ENCODE data around the gene COA1.
"Not testable (repeated sequence)": the region's sequence is repeated elsewhere in the genome, so short reads cannot be mapped to it uniquely, and the experiment has no call there.

Gene COA1

GRCh38 chr7:43686991-43687390, 42.3 kb downstream of the COA1 start:
- DNase-seq = no peak

- no peak for DNase-seq
Observed at GRCh38 chr7:43680736-43681135, 48.6 kb downstream of the COA1 start.

GRCh38 chr7:43679210-43680068, 49.9 kb downstream of the COA1 start:
- DNase-seq = no peak

GRCh38 chr7:43678315-43678714, 51.0 kb downstream of the COA1 start:
- no peak for DNase-seq

DNA sequence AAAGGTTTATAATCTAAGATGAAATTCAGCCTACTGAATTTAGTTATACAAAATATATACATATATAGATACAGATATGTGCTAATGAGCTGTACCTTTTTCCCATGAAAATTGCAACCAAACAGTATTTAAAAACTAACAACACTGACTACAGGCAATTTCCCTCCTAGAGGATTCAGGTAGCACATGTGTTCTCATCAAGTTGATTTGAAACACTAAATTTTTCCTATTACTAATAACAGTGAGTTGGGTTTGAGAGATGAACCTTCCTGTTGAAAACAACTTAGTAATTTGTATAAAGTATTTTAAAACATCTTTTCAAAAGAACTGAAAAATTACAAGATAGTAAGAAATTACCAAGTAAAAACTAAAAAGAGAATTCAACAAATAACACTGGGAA, 51.5 kb downstream of the COA1 start:
- DNase-seq = no peak

- no peak for DNase-seq
Observed at GRCh38 chr7:43674559-43675436, 54.5 kb downstream of the COA1 start.

DNA sequence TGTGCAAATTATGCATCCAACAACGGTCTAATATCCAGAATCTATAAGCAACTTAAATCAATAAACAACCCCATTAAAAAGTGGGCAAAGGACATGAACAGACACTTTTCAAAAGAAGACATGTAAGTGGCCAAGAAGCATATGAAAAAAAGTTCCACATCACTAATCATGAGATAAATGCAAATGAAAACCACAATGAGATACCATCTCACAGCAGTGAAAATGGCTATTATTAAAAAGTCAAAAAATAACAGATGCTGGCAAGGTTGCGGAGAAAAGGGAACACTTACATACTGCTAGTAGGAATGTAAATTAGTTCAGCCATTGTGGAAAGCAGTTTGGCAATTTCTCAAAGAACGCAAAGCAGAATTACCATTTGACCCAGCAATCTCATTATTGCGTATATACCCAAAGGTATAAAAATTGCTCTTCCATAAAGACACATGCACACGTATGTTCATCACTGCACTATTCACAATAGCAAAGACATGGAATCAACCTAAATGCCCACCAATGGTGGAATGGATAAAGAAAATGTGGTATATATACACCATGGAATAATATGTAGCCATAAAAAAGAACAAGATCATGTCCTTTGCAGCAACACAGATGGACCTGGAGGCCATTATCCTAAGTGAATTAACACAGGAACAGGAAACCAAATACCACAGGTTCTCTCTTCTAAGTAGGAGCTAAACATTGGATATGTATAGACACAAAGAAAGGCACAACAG, 55.9 kb downstream of the COA1 start:
- not testable (repeated sequence) for DNase-seq

- no peak for DNase-seq
Observed at GRCh38 chr7:43671521-43671920, 57.8 kb downstream of the COA1 start.

GRCh38 chr7:43669286-43670081, 59.8 kb downstream of the COA1 start:
- no peak for DNase-seq

DNA sequence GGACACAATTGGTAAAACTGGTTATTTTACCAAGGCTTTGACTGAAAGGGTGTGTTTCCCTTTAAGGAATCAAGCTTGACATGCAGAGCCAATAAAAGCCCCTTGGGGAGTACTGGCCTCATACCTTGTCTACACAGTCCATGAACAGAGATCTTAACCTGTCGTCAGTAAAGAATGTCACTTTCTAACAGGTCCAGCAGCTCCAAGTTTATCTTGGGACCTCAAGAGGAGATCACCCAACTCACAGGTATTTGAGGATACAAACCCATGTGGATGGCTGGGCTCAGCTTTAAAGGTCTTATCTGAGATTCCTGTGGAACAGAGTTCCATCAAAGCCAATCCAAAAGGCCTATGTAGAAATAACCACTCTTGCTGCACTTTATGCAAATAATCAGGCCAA, 61.3 kb downstream of the COA1 start:
- DNase-seq = no peak

DNA sequence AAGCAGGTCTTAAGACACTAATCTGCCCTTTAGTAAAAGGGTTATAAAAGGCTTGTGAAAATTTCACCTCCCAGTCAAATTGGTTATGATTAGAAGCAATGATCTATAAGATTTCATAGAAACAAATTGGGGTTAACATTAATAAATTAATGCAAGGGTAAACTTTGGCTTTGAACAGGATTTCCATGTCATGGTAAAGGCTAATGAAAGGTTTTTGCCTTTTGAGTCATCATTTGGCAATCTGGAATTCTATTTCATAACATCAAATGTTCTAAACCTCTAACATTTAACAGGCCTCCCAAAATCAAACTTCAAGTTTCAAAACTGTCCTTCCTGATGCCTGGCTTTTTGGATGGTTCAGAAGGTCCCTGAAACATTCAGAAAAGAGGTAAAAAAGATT, 62.4 kb downstream of the COA1 start:
- DNase-seq = no peak

DNA sequence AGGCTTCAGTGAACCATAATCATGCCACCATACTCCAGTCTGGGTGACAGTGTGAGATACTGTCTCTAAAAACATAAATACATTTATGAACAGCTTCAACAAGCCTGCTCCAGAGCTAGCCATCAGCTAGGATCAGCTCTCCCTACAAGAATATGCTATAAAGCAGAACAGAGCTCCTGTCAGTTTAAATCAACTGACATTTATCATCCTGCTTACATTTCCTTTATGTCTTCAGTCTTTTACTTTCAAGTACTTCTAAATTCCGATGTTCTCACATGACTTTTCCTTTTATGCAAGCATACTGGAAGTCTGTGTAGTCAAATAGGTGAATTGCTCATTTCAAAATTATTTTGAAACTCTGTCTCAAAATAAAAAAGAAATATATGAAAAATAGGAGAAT, 64.6 kb downstream of the COA1 start:
- DNase-seq = no peak

DNA sequence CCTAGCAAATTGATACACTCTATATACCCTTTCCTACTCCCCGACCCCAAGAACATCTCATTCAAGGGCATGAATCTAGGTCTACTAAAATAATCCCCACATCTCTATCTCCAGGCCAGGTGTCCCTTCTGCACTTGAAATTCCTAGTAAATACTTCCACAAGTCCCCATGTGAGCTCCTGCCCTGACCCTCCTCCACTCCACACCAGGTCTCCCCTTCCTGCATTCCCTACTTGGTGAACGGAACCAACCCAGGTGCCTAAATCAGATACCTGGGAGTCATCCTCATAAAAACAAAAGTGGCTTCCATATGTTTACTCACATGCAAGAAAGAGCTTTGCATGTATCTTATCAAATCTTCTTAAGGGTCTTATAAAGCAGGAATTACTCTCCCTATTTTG, 69.2 kb downstream of the COA1 start:
- DNase-seq = no peak

DNA sequence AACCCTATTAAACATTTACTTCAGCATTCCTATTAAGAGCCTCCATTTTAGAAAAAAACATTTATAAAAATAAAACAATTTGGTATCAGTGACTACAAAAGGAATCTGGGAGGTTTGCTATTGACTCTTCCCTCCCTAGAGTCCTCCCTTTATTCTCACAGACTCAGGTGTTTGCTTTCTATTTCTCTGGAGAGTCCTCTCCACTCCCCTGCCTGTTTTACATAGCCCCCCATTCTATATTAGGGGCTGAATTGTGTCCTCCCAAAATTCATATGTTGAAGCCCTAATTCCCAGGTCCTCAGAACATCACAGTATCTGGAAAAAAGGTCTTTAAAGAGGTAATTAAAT, 69.8 kb downstream of the COA1 start:
- no peak for DNase-seq

DNA sequence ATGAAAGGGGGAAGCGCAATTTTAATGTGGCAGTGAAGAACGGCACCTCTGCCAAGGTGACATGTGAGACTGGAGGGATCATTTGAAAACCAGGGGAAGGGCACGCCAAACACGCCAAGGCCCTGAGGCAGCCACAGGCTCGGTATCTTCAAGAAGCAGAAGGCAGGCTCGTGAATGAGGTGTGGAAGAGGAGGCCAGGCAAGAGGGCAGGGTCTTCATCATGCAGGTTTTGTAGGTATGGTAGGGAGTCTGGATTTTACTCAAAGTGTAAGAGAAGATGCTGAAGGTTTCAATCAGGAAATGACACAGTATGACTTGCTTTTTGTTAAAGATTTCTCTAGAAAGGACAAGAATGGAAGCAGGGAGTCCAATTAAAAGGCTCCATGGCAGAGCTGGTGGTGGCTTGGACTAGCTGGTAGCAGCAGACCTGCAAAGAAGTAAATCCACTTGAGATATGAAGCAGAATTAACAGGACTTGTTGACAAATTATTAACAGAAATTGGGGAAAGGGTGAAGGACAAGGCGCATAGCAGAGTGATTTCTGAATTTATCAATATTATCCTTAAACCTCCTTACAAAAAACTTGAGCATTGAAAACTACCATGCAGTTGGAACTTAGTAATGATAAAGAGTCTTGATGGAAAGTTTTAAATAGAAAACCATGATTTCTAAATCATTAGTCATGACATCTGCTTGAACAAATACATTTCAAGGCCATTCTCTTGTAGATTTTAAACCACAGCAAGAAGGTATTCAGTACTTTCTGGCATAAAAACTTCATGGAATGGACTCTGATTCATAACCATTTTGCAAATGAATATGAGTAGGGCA, 70.4 kb downstream of the COA1 start:
- DNase-seq = peak; percentile 39

DNA sequence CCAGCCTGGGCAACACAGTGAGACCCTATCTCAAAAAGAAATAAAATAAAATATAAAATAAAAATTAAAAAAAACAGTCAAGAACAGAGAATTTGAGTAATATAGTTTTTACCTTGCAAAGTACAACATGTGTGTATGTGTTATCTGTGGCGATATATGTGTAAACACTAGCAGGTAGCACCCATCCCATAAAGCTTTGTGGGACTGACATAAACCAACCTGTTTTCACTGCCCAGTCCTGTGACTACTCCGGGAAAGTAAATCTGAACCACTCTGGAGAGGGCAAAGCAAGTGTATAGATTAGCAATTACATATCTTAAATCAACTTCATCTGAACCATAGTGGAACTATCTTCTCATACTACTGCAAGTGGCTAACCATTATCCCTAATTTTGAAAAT, 72.3 kb downstream of the COA1 start:
- DNase-seq = no peak

DNA sequence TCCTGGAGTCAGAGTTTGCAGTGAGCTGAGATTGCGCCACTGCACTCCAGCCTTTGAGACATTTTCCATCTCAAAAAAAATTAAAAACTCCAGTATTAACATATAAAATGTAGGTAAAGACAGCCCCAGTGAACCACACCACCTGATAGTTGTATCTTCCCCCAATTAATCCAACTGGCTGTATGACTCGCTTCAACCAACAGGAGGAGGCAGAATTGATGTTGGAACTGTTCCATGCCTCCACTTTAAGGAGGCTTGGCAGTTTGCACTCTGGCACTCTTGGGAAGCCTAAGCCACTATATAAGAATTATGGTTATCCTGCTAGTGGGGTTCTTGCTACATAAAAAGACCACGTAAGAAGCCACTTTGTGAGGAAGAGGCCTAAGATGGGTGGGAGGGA, 73.7 kb downstream of the COA1 start:
- DNase-seq = no peak

GRCh38 chr7:43653891-43654504, 75.3 kb downstream of the COA1 start:
- no peak for DNase-seq

DNA sequence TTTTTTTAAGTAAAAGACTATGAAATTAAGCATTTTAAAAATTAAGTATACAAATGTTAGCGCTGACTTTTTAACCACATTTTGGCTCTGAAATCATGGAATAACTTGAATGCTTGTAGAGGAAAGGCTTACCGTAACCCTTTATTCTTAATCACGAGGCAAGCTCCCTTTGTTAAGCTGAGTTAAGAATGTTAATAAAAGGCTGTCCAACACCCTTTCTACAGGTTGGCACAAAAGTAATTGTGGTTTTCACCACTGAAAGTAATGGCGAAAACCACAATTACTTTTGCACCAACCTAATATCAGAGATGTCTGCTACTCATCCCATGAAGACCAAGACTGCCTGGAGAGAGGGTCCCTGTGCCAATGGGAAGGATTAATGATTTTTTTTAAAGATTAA, 75.9 kb downstream of the COA1 start:
- DNase-seq = peak; percentile 41

GRCh38 chr7:43652364-43652763, 77.0 kb downstream of the COA1 start:
- DNase-seq = no peak

GRCh38 chr7:43650457-43651052, 78.8 kb downstream of the COA1 start:
- peak; percentile 26 for DNase-seq
